Panc1 (cell line): ENCODE results near the gene CCNK.

Source experiments
- CTCF ChIP-seq: fragments of 450-650 bp; IDR thresholded peaks from 2 replicates; pipeline ENCODE4 v1.5.1; 2017; ENCODE audit warnings: mild to moderate bottlenecking
- TCF7L2 ChIP-seq: IDR thresholded peaks from 2 replicates; pipeline ENCODE4 v1.6.1; 2011; ENCODE audit warnings: mild to moderate bottlenecking, low read depth, low read length, inconsistent platforms
- TF ChIP-seq, protein P1 (sequence below), 2 experiments: IDR thresholded peaks; 2 replicates each; pipeline ENCODE4 v1.6.1; 2011 to 2012; ENCODE audit warnings: low read depth in 2 of 2, control low read depth in 1 of 2, low read length in 1 of 2, mild to moderate bottlenecking in 1 of 2, moderate library complexity in 1 of 2; ENCODE audit not compliant: insufficient read depth in 1 of 2

DNA sequence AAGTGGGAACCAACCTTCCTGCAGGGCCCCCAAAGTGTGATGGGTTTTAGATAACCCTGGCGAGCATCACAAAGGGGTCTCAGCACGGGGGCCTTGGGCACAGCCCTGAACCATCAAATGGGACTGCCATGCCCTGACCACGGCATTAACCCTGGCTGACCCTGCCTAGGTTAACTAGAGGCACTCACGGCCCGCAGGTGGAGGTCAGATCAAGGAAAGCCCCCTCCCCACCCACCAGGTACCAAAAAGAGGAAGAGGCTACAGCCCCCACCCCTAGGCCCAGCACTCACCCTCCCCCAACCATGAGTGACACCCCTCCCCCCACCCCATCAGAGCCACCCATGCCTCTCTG, 42.5 kb downstream of the CCNK start:
- TF ChIP-seq CTCF (no peak), TCF7L2 (no peak)
- TF ChIP-seq, protein P1, sequence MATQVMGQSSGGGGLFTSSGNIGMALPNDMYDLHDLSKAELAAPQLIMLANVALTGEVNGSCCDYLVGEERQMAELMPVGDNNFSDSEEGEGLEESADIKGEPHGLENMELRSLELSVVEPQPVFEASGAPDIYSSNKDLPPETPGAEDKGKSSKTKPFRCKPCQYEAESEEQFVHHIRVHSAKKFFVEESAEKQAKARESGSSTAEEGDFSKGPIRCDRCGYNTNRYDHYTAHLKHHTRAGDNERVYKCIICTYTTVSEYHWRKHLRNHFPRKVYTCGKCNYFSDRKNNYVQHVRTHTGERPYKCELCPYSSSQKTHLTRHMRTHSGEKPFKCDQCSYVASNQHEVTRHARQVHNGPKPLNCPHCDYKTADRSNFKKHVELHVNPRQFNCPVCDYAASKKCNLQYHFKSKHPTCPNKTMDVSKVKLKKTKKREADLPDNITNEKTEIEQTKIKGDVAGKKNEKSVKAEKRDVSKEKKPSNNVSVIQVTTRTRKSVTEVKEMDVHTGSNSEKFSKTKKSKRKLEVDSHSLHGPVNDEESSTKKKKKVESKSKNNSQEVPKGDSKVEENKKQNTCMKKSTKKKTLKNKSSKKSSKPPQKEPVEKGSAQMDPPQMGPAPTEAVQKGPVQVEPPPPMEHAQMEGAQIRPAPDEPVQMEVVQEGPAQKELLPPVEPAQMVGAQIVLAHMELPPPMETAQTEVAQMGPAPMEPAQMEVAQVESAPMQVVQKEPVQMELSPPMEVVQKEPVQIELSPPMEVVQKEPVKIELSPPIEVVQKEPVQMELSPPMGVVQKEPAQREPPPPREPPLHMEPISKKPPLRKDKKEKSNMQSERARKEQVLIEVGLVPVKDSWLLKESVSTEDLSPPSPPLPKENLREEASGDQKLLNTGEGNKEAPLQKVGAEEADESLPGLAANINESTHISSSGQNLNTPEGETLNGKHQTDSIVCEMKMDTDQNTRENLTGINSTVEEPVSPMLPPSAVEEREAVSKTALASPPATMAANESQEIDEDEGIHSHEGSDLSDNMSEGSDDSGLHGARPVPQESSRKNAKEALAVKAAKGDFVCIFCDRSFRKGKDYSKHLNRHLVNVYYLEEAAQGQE (IDR thresholded peaks at IDR 0.05; ENCODE audit: insufficient read depth in 1 of 2, low read depth in 2 of 2, low read length in 1 of 2): no peak
